GM19099 (cell line): ENCODE results near the gene SEC14L2.

Experiments used
- POLR2A ChIP-seq: IDR thresholded peaks from 3 replicates; pipeline ENCODE4 v1.6.1; 2011; ENCODE audit warnings: low read depth; ENCODE audit not compliant: insufficient read length; ENCODE audit errors: extremely low read depth

The SEC14L2 gene

GRCh38 chr22:30370641-30371230, 26.1 kb upstream of the SEC14L2 start:
- no peak for TF ChIP-seq POLR2A

- no peak for TF ChIP-seq POLR2A
Measured at GRCh38 chr22:30371321-30371720, 25.5 kb upstream of the SEC14L2 start.

GRCh38 chr22:30371981-30372380, 24.8 kb upstream of the SEC14L2 start:
- TF ChIP-seq POLR2A, result no peak

GRCh38 chr22:30372915-30373314, 23.9 kb upstream of the SEC14L2 start:
- no peak for TF ChIP-seq POLR2A

GRCh38 chr22:30373331-30374325, 23.2 kb upstream of the SEC14L2 start:
- TF ChIP-seq POLR2A, result no peak

- no peak for TF ChIP-seq POLR2A
Measured at GRCh38 chr22:30375312-30375849, 21.4 kb upstream of the SEC14L2 start.

GRCh38 chr22:30380011-30380410, 16.8 kb upstream of the SEC14L2 start:
- TF ChIP-seq POLR2A, result no peak

- no peak for TF ChIP-seq POLR2A
Measured at GRCh38 chr22:30381264-30381663, 15.6 kb upstream of the SEC14L2 start.

GRCh38 chr22:30382340-30382739, 14.5 kb upstream of the SEC14L2 start:
- TF ChIP-seq POLR2A, result no peak

GRCh38 chr22:30383061-30383460, 13.8 kb upstream of the SEC14L2 start:
- TF ChIP-seq POLR2A, result no peak

GRCh38 chr22:30385942-30386341, 10.9 kb upstream of the SEC14L2 start:
- TF ChIP-seq POLR2A, result no peak

- TF ChIP-seq POLR2A, result no peak
Measured at GRCh38 chr22:30386608-30386959, 10.2 kb upstream of the SEC14L2 start.

GRCh38 chr22:30386960-30387827, 9.6 kb upstream of the SEC14L2 start, which contains the start of gene RNF215:
RNF215 (minus strand) TSS chr22:30387411; CDS start chr22:30387313, 98 bp downstream.
- no peak for TF ChIP-seq POLR2A

GRCh38 chr22:30390974-30391691, 5.7 kb upstream of the SEC14L2 start:
- TF ChIP-seq POLR2A, result no peak
